ENCODE data around the gene DMRTC2.

DMRTC2 gene

GRCh38 chr19:41848666-41849065, 3.8 kb downstream of the DMRTC2 start:
- no peak for DNase-seq

- no peak for DNase-seq
Measured at GRCh38 chr19:41849067-41849466, 4.2 kb downstream of the DMRTC2 start.

DNA sequence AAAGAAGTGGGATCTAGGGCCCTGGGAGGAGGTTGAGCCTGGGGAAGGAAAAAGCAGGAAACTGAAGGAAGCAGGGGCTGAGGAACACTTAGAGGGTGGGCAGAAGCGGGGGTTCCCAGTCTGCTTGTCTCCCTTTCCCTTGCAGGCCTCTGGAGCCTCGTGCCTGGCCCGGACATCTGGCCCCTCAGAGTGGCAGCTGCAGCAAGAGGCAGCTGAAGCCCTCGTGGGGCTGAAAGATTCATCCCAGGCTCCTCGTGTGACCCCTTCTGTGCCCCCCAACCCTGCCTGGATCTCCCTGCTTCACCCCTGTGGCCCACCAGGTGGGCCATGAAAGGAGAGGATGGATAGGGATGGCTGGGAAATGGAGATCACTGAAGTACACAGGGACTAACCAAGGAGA, 5.5 kb downstream of the DMRTC2 start:
- no peak for DNase-seq

GRCh38 chr19:41851456-41851855, 6.6 kb downstream of the DMRTC2 start:
- DNase-seq = no peak

GRCh38 chr19:41853344-41853743, 8.5 kb downstream of the DMRTC2 start:
- no peak for DNase-seq

- no peak for DNase-seq
Measured at GRCh38 chr19:41853768-41854167, 8.9 kb downstream of the DMRTC2 start.

- no peak for DNase-seq
Measured at GRCh38 chr19:41859213-41859617, 14.4 kb downstream of the DMRTC2 start.

- DNase-seq = peak; percentile 98
Measured at GRCh38 chr19:41859618-41860418, 15.0 kb downstream of the DMRTC2 start, which contains the start of gene RPS19. Gene RPS19, plus strand, starts transcription at chr19:41860255. Its CDS starts 520 bp downstream, at chr19:41860775.

DNA sequence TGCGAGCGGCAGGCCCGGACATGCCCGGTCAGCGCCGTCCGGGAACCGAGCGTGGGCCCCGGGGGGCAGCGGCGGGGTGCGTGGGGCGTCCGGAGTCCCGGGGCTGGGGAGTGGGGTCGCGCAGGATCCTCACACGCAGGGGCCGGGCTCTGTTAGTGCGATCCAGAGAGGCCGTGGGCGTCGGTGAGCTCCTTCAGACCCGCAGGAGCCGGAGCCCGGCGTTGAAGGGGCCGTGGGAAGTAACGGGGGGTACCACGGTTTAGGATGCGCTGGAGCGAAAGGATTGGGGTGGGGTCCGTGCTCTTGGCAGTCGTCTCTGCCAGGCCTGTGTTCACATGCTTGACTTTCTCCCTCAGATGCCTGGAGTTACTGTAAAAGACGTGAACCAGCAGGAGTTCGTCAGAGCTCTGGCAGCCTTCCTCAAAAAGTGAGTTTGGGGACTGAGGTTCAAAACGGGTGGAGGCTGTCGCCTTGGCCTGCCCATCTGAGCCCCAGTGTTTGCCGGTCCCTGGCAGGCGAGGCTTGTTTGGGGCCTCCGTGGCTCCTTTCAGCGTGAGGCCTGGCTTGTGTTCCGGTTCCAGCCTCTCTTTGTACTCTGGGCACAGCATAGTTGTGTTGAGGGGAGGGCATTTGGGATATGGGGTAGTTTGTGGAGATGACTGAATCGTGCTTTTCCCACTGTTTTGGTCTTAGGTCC, 15.7 kb downstream of the DMRTC2 start:
- no peak for DNase-seq

GRCh38 chr19:41861116-41861768, 16.4 kb downstream of the DMRTC2 start:
- DNase-seq = no peak

DNA sequence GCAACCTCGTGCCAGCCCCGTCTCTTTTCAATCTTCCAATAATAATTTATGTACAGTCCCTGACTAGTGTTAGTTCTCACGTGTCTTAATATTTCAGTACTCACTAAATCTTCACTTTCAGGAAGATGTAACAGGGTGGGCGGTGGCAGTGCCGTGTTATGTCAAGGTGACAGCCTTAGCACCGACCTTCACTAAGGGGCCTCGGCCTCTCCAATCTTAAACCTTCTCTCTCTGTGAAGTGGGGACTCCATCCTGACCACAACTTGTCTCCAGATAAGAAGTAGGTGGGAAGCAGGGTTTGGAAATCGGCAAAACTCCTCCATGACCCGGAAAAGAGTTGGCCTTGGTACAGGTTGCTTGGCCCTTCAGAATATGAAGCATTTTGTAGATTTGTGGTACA, 17.0 kb downstream of the DMRTC2 start:
- DNase-seq = no peak

- DNase-seq = no peak
Measured at GRCh38 chr19:41862445-41862986, 17.7 kb downstream of the DMRTC2 start.

DNA sequence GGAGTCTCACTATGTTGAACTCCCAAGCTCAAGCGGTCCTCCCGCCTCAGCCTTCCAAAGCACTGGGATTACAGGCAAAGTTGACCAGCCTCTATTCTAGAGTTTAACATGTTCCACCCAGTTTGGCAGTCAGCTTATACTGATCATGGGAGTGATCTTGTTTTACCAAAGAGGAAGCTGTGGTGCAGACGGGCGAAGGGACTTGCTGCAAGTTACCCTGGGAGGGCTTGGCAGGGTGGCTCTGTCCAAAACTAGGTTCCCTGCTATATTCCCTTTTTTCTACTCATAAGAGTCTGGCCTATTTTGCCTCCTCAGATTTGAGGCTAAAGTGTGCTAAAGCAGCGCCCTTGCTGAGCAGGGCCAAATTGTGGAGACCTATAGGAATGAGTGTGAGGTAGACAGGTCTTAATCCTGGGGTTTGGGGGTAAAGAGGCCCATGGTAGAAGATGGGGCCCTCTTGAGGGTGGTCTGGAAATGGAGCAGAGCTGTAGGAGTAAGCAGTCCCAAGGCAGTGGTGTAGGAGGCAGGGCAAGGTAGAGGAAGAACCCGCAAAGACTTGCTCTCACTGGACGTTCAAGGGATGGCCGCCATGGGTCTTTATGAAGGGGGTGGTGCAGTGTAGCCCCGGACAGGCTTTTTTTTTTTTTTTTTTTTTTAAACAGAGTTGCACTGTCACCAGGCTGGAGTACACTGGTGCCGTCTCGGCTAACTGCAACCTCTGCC, 18.5 kb downstream of the DMRTC2 start:
- no peak for DNase-seq

DNA sequence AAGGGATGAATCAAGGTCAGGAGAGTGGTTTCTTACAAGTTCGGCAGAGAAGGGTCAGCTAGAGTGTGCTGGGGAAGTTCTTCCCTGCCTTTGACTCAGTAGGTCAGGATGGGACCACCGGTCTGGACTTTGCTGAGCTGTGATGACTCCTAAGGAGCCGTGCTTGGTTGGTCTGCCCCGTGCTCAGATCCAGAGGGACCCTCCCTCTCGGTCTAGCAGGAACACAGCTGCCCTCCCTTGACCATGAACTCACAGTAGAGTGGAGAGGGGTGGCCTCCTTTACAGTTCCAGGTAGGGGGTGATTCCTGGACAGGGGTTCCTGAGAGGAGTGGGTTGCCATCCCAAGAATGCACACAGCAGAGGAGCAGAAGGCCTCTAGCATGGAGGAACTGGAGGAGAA, 19.5 kb downstream of the DMRTC2 start:
- DNase-seq = no peak

- DNase-seq = no peak
Measured at GRCh38 chr19:41866284-41866683, 21.4 kb downstream of the DMRTC2 start.

GRCh38 chr19:41868120-41868988, 23.5 kb downstream of the DMRTC2 start:
- no peak for DNase-seq

GRCh38 chr19:41868989-41869300, 24.1 kb downstream of the DMRTC2 start:
- DNase-seq = no peak

DNA sequence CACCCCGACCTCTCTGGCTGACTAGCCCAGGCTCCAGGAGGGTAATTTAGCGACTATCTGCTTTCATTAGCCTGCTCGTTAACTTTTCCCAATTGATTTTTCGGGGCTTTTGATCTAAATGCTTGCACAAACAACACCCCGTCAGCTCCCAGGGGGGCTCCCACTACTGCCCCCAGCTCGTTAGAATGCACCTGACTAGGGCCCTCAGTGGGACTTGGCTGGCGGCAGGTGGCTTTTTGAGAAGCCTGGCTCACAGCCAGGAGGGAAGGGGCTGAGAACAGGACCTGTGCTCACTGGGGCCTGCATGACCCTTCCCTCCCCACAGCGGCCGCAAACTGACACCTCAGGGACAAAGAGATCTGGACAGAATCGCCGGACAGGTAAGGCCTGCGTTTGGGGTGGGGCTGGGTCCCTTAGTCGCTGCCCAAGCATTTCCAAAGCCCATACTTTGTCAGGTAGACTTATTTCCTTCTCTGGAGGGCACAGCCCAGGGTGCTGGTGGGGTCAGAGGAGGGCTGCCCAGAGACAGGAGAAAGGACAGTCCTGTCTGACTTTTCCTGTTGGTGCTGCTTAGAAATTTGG, 24.6 kb downstream of the DMRTC2 start:
- DNase-seq = no peak

DNA sequence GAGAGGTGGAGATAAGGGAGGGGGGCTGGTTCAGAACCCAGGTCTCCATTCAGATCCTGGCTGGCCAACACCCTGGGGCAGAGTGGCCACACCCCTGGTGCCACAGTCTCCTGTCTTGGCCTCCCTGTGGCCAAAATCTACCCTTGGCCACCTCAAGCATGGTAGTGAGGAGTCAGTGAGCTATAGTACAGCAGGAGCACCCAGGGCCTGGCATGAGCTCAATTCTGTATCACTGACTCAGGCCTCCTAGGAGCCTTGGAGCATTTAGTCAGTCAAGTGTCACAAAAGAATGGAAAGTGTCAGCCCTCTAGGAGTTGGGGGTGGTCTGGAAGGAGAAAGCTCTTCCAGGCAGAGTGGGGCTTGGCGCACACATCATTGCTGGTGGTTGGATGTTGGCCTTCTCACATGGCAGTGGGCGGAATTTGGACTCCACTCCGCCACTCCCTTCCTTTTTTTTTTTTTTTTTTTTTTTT, 25.6 kb downstream of the DMRTC2 start:
- peak; percentile 28 for DNase-seq

DNA sequence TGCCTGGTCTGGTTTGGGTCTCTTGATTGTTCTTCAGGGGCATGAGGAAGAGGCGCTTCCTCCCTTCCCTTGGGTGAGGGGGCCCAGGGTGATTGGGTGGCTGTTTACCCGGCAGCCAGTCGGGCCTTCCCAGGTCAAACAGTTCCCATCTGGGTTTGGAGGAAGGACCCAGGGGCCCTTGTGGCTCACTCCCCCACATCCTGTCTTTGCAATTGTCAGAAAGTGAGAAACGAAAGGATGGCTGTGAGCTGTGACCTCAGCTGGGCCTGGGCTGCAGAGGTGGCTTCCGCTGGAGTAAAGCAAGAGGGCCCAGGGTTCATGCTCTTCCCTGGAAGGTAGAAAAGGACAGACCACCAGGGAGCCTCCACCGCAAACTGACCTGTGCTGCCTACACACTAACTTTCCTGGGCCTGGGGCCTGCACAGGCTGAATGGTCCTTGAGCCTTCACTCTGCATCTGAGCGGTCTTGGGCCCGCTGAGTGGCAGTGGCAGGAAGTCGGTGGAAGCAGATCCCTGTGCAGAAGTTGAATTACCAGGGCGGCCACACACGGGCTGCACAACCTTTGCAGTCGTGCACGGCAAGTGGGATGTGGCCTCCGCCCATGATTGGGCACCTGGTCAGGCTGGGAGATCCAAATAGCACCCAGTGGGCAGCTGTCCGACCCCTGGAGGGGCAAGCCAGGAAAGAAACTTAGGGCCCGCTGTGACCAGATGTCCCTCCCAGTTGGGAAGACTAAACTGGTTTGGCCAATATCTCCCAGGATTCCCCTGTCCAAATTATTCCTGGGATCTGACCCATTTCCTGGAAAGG, 26.9 kb downstream of the DMRTC2 start:
- DNase-seq = peak; percentile 20

- peak; percentile 15 for DNase-seq
Measured at GRCh38 chr19:41872384-41872774, 27.5 kb downstream of the DMRTC2 start.

Measured in HCEC 1CT (cell line).